Spinal cord (tissue), 10 donors: ENCODE measurements around the gene NOP9. TPM values are rescaled to one million over a fixed set of nuclear protein-coding genes. Genes with fewer than 3 reads are reported as not detected.

Source experiments
- DNase-seq, 6 donors: peaks; one replicate each; pipeline versions ENCODE4 v3.0.0 to v3.0.0-alpha.2; 2013 to 2015; ENCODE audit warnings: low spot score in 6 of 6, low read depth in 4 of 6
- H3K27ac ChIP-seq: one replicate; pipeline ENCODE4 v1.5.1; 2013; ENCODE audit warnings: low read depth, low read length, control low read depth
- H3K27me3 ChIP-seq: one replicate; pipeline ENCODE4 v1.6.1; 2013; ENCODE audit warnings: low read length; ENCODE audit not compliant: control insufficient read depth, insufficient read depth
- H3K36me3 ChIP-seq: one replicate; pipeline ENCODE4 v1.6.1; 2013; ENCODE audit warnings: low read length; ENCODE audit not compliant: control insufficient read depth, insufficient read depth
- H3K4me1 ChIP-seq: one replicate; pipeline ENCODE4 v1.6.1; 2013; ENCODE audit warnings: low read length; ENCODE audit not compliant: control insufficient read depth, insufficient read depth
- H3K4me3 ChIP-seq: one replicate; pipeline ENCODE4 v1.5.1; 2013; ENCODE audit warnings: low read depth, low read length, control low read depth
- H3K9me3 ChIP-seq: one replicate; pipeline ENCODE4 v1.6.1; 2013; ENCODE audit warnings: low read length; ENCODE audit not compliant: control insufficient read depth, insufficient read depth
- WGBS: methylation state at CpG from one replicate; pipeline ENCODE4 v1.1.5; 2013; ENCODE audit warnings: missing lambda C conversion rate; ENCODE audit not compliant: insufficient coverage; 5-methylcytosine and 5-hydroxymethylcytosine counted together
- long read RNA-seq, 4 donors: transcript quantifications; one replicate each; lab custom pipeline, GENCODE V29; 2026
- polyA plus RNA-seq, 2 donors: library from polyadenylated mRNA; unstranded; fragments of 120-200 nt; gene quantifications; one replicate each; pipeline ENCODE4 v1.2.1, GENCODE V29; 2013; ENCODE audit not compliant: insufficient read length in 2 of 2
- total RNA-seq, 2 donors: library from RNA; depleted of rRNA in 1 of 2; stranded (reverse); fragments of 120-200 nt in 1 of 2; fragments of >200 nt in 1 of 2; gene quantifications; one replicate each; pipeline versions ENCODE4 v1.2.3 to v1.2.4, GENCODE V29; 2013 to 2014
- donor health status: healthy.

Gene NOP9, protein sequence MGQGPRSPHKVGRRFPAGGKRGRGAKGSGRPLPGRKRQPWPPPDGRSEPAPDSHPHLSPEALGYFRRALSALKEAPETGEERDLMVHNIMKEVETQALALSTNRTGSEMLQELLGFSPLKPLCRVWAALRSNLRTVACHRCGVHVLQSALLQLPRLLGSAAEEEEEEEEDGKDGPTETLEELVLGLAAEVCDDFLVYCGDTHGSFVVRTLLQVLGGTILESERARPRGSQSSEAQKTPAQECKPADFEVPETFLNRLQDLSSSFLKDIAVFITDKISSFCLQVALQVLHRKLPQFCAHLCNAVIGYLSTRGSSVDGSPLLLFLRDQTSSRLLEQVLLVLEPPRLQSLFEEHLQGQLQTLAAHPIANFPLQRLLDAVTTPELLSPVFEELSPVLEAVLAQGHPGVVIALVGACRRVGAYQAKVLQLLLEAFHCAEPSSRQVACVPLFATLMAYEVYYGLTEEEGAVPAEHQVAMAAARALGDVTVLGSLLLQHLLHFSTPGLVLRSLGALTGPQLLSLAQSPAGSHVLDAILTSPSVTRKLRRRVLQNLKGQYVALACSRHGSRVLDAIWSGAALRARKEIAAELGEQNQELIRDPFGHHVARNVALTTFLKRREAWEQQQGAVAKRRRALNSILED
- total RNA-seq (10 to 100 TPM; 18.7 to 21.5 TPM), polyA plus RNA-seq (10 to 100 TPM; 25.7 to 27.7 TPM)
- long read RNA-seq, donor 1, full-length matches to known transcripts: 3 of 3 reads
- long read RNA-seq, donor 1, partial matches to known transcripts: 0 of 3 reads
- long read RNA-seq, donor 1, other reads (novel, unspliced or antisense): 0 of 3 reads
- long read RNA-seq, donor 2: 0 reads
- long read RNA-seq, donor 3, full-length matches to known transcripts: 2 of 2 reads
- long read RNA-seq, donor 3, partial matches to known transcripts: 0 of 2 reads
- long read RNA-seq, donor 3, other reads (novel, unspliced or antisense): 0 of 2 reads
- long read RNA-seq, donor 4, full-length matches to known transcripts: 3 of 9 reads
- long read RNA-seq, donor 4, partial matches to known transcripts: 6 of 9 reads
- long read RNA-seq, donor 4, other reads (novel, unspliced or antisense): 0 of 9 reads

DNA sequence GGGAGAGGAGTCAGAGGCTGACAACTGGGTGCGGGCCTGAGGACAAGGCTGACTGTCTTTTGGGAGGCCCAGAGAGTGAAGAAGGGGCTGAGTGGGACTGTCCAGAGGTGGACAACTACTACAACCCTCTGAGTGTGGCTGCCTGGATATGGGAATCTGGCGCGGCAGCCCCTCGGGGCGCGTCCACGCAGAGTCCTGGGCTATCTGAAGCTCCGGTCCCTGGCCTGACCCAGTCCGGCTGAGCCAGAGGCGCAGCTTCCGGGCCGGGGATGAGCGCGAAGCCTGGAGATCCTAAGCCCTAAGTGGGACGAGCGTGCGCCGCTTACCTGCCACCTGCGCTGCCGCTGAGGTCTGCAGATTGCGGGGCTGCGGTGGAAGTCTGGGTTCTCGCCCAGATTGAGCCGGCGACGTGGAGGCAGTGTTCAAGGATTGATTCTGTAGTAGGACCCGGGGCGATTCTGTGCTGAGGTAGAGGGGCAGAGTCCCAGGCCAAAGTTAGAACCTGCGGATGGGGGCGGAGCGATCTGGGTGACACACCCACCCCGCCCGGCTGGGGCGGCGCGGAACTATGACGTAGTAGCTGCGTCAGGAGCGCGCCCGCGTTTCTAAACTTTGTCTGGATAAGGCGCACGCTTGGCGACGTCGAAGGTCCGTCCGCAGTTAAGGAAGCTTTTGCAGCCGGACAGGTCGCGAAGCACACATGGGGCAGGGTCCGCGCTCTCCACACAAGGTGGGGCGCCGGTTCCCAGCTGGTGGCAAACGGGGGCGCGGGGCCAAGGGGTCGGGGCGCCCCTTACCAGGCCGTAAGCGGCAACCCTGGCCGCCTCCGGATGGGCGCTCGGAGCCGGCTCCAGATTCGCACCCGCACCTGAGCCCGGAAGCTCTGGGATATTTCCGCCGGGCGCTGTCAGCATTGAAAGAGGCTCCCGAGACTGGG lies at the start of gene NOP9, which contains the start of gene DHRS1:
Gene NOP9 (plus strand): TSS at position 596 of the 937 bp plus-strand sequence. CDS start 105 bp downstream, at position 701.
Gene DHRS1 (minus strand): TSS at position 526 of the 937 bp plus-strand sequence. CDS start 674 bp downstream, outside the sequence.
- Histone ChIP-seq H3K9me3 (no peaks in the 10 kb centered on the region), H3K27ac (peak within 1 kb of the TSS; percentile 62), H3K4me3 (peak within 1 kb of the TSS; percentile 71), H3K27me3 (no peaks in the 10 kb centered on the region), H3K36me3 (peaks cover 47% of the 10 kb centered on the region), H3K4me1 (peaks cover 18% of the 10 kb centered on the region)
- peak; percentile 75 to 96 (median 82) for DNase-seq
- WGBS: under 1% methylated on average over 75 of the region's 75 CpGs

DNA sequence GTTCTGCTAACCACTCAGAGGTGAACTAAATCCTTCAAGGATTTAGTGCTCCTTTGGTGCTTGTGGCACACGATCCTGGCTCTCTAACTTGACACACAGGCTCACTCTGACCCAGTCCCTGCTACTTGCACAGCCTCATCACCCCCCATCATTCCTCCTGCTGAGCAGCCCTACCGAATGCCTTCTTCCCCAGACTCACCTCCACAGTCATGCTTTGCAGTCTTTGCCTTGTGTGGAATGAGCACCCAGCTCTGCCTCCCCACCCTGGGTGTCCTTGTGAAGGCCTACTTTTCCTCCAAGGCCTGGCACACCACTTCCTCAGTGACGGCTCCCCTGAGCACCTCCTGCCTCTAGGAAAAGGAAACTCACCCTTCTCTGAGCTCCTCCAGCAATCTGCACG lies 49.3 kb upstream of the NOP9 start:
- DNase-seq: no peak
- no peaks in the 10 kb centered on the region for H3K27me3 ChIP-seq
- WGBS: 50% methylated on average over 4 of the region's 4 CpGs
- H3K4me1 ChIP-seq: no peaks in the 10 kb centered on the region
- H3K9me3 ChIP-seq: no peaks in the 10 kb centered on the region
- no peak overlapping the region for H3K27ac ChIP-seq
- no peak overlapping the region for H3K4me3 ChIP-seq
- H3K36me3 ChIP-seq: peaks cover 27% of the 10 kb centered on the region

DNA sequence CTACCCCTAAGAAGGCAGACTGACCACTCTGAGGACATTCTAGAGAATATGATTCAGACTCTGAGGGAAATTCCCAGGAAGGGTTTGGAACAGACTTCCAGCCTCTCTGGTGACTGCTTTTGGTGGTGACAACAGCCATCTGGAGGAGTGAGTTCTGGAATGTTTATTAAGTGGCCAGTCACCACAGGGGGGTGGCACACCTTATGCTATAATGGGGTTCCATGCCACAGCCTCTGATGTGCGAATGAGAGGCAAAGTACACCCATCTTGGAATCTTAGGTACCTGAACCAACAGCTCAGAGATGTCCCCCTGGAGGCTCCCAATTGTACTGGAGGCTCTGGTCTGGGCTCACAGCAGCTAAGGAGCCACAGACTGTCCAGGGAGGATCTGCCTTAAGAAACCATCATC lies 47.8 kb upstream of the NOP9 start:
- H3K27me3 ChIP-seq: no peaks in the 10 kb centered on the region
- 83% methylated on average over 1 of the region's 1 CpG for whole genome bisulfite sequencing
- no peaks in the 10 kb centered on the region for H3K9me3 ChIP-seq
- H3K4me1 ChIP-seq: no peaks in the 10 kb centered on the region
- H3K4me3 ChIP-seq: no peak overlapping the region
- DNase-seq: no peak
- H3K36me3 ChIP-seq: peaks cover 37% of the 10 kb centered on the region
- H3K27ac ChIP-seq: no peak overlapping the region

DNA sequence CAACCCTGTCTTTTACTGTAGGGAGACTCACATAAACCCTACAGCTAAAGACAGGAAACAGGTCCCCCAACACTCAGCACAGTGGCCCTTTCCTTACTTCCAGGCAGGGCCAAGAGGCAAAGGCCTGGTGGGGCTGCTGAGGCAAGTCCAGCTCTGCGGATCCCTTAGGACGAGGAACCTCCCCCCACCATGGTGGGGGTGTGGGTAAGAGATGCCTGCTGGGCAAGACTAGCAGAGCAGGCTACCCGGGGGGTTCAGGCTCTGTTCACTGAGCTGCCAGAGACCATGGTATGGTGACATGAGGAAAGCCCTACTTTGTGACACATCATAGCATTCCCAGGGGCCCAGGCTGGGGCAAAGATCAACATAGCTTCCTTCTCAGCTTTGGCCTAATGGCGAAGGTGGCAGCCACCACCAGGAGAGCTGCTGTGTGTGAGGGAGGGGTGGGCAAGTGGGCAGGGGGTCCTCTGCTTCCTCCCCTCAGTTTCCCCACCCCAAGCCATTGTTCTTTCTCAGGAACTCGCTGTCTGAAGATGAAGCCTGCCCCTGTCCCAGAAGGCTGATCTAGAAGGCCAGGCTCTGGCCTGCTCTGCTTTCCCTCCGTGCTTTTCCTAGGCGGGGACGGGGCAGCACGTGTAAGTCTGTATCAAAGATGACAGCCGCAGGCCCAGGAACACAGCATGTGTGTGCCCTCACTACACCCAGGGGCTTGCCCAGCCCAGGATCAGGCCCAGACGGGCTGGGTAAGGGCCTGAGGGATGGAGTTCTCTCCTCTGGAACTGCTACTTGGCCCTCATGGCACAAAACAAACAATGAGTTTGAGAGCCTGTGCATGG lies 47.1 kb upstream of the NOP9 start:
- WGBS: 88% methylated on average over 7 of the region's 11 CpGs
- H3K4me3 ChIP-seq: no peak overlapping the region
- H3K27me3 ChIP-seq: no peaks in the 10 kb centered on the region
- peaks cover 38% of the 10 kb centered on the region for H3K36me3 ChIP-seq
- H3K9me3 ChIP-seq: no peaks in the 10 kb centered on the region
- DNase-seq: no peak
- H3K27ac ChIP-seq: no peak overlapping the region
- H3K4me1 ChIP-seq: no peaks in the 10 kb centered on the region

DNA sequence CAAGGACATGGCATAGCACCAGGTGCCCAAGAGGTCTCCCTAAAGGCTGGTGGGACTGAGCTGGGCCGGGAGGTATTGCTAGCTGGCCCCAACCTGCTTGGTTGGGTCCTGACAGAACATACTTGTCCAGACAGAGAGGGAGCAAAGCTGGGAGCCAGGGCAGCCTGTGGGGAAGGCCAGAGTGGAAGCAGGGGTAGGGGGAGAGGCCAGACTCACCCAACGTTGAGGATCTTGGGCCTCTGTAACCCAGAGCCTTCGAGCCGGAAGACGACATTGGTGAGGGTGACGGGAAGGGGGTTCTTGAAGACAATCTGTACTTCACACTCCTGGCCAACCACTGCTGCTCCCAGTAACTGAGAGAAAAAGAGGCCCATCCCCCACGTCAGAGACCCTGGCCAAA lies 45.7 kb upstream of the NOP9 start:
- no peak overlapping the region for H3K27ac ChIP-seq
- no peak for DNase-seq
- no peaks in the 10 kb centered on the region for H3K4me1 ChIP-seq
- no peaks in the 10 kb centered on the region for H3K27me3 ChIP-seq
- no peak overlapping the region for H3K4me3 ChIP-seq
- WGBS: 64% methylated on average over 2 of the region's 7 CpGs
- H3K36me3 ChIP-seq: peaks cover 48% of the 10 kb centered on the region
- H3K9me3 ChIP-seq: no peaks in the 10 kb centered on the region

DNA sequence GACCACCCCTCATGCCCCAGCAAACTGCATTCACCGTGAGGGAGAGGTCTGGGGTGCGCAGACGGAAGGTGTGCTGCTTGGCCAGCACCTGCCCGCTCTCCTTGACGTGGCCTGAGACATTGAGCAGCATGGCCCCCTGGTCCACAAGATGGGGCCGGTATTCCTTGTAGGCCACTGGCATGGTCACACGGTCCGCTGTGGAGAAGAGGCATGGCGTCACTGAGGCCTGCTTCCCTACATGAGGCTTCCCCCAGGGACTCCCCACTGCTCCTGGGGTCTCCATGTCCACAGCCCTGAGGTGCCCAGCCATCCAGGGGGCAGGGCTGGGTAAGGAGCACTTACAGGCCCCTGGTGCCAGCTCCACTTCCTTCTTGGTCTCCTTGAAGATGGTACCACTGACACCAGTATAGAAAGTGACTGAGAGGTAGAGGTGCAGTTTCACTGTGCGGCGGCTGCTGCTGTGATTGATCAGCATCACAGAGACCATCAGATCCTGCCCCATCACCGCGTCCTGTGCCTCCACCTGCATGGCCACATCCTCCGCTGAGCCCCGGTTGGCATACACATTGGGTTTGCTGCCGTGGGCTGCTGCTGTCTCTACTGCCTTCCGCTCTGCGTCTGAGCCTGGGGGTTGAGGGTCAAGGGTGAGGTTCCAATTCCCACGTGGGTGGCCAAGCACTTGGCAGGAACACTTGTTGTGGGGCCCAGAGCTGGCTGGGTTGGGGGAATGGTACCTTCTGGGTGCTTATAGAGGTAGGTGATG lies 44.8 kb upstream of the NOP9 start:
- Histone ChIP-seq H3K9me3 (no peaks in the 10 kb centered on the region), H3K4me3 (no peak overlapping the region), H3K4me1 (no peaks in the 10 kb centered on the region), H3K27ac (no peak overlapping the region), H3K27me3 (no peaks in the 10 kb centered on the region), H3K36me3 (peaks cover 48% of the 10 kb centered on the region)
- 96% methylated on average over 14 of the region's 19 CpGs for WGBS
- no peak for DNase-seq

DNA sequence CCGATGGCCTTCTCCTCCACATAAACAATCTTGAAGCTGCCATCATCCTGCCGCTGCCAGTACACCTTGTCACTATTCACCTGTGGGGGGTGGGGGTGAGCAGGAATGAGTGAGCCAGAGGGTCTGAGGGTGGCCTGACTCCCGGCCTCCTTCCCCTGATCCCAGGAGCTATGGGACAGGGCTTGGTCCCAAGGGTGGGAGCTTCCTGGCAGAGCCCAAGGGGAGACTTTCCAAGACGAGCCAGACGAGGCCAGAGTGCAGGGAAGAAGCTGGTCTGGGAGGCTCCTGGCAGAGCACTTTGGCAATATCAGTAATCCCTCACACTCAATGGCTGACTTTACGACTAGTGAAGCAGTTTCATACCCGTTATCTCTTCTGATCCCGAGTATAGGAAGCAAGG lies 44.2 kb upstream of the NOP9 start:
- Histone ChIP-seq H3K27ac (no peak overlapping the region), H3K4me3 (no peak overlapping the region), H3K27me3 (no peaks in the 10 kb centered on the region), H3K9me3 (no peaks in the 10 kb centered on the region), H3K36me3 (peaks cover 54% of the 10 kb centered on the region), H3K4me1 (no peaks in the 10 kb centered on the region)
- WGBS: 90% methylated on average over 6 of the region's 8 CpGs
- no peak for DNase-seq
